Uterus (tissue), 2 donors: Measurements from ENCODE around the gene CPNE1.

Source experiments
- CTCF ChIP-seq, 4 experiments: fragments of 200-600 bp in 2 of 4; fragments of 450-650 bp in 2 of 4; sonication (generic) in 2 of 4; IDR thresholded peaks; one replicate each; pipeline ENCODE4 v1.5.1; 2016 to 2019; ENCODE audit warnings: antibody characterized with exemption in 4 of 4, mild to moderate bottlenecking in 2 of 4, moderate library complexity in 1 of 4
- POLR2A ChIP-seq, 2 donors: fragments of 450-650 bp; IDR thresholded peaks; one replicate each; pipeline ENCODE4 v1.6.1; 2016; ENCODE audit warnings: antibody characterized with exemption in 2 of 2, mild to moderate bottlenecking in 1 of 2, moderate library complexity in 1 of 2

DNA sequence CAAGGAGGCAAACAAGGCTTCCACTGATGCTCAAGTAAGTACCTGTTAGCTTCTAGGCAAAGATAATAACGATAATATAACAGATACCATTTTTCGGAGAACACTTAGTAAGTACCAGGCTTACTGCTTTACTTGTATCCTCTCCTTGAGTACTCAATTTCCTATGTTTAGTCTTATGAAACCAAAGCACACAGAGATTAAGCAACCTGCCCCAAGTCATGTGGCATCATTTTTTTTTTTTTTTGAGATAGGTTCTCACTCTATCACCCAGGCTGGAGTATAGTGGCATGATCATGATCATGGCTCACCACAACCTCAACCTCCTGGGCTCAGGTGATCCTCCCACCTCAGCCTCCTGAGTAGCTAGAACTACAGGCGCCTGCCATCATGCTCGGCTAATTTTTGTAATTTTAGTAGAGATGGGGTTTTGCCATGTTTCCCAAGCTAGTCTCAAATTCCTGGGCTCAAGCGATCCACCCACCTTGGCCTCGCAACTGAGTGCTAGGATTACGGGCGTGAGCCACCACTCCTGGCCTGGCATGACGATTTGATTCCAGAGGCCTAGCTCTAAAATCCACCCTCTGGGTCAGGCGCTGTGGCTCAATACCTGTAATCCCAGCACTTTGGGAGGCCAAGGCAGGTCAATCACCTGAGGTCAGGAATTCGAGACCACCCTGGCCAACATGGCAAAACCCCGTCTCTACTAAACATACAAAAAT lies 35.1 kb downstream of the CPNE1 start:
- no peak for TF ChIP-seq CTCF (IDR thresholded peaks at IDR 0.05)
- no peak for TF ChIP-seq POLR2A (IDR thresholded peaks at IDR 0.05)
